ENCODE measurements around the gene ZBED2. TPM values are rescaled to one million over a fixed set of nuclear protein-coding genes. Genes with fewer than 3 reads are reported as not detected.

The ZBED2 gene
- total RNA-seq, 4 donors from 2014 or later: not detected

- no peak overlapping the region for H3K27ac ChIP-seq
- TF ChIP-seq CTCF (IDR thresholded peaks at IDR 0.05) (no peak), POLR2A (IDR thresholded peaks at IDR 0.05) (no peak)
- no peak for DNase-seq
- H3K36me3 ChIP-seq: no peaks in the 10 kb centered on the region
- no peaks in the 10 kb centered on the region for H3K9me3 ChIP-seq
- H3K4me3 ChIP-seq: no peak overlapping the region
- no peaks in the 10 kb centered on the region for H3K27me3 ChIP-seq
- peaks cover 0 to 15% (median 0%) of the 10 kb centered on the region in 4 donors for H3K4me1 ChIP-seq
Observed at GRCh38 chr3:111589303-111590142, 5.6 kb downstream of the ZBED2 start.

- H3K27ac ChIP-seq: no peak overlapping the region
- no peak for DNase-seq
- H3K36me3 ChIP-seq: no peaks in the 10 kb centered on the region
- peaks cover 0 to 15% (median 0%) of the 10 kb centered on the region in 4 donors for H3K4me1 ChIP-seq
- H3K4me3 ChIP-seq: no peak overlapping the region
- no peak for TF ChIP-seq POLR2A (IDR thresholded peaks at IDR 0.05)
- TF ChIP-seq CTCF (IDR thresholded peaks at IDR 0.05): no peak
- no peaks in the 10 kb centered on the region for H3K9me3 ChIP-seq
- H3K27me3 ChIP-seq: no peaks in the 10 kb centered on the region
Observed at GRCh38 chr3:111588527-111588926, 6.6 kb downstream of the ZBED2 start.

- Histone ChIP-seq H3K27me3 (no peaks in the 10 kb centered on the region), H3K9me3 (no peaks in the 10 kb centered on the region), H3K4me1 (peaks cover 0 to 15% (median 0%) of the 10 kb centered on the region in 4 donors), H3K4me3 (no peak overlapping the region), H3K36me3 (no peaks in the 10 kb centered on the region), H3K27ac (peak overlapping the region in 2 of 4 donors; percentile 67 to 70)
- DNase-seq: no peak
- TF ChIP-seq POLR2A (IDR thresholded peaks at IDR 0.05) (no peak), CTCF (IDR thresholded peaks at IDR 0.05) (no peak)
Observed at GRCh38 chr3:111585217-111585616, 9.9 kb downstream of the ZBED2 start.

- Histone ChIP-seq H3K27me3 (no peaks in the 10 kb centered on the region), H3K36me3 (no peaks in the 10 kb centered on the region), H3K4me3 (no peak overlapping the region), H3K27ac (peak overlapping the region in 2 of 4 donors; percentile 67 to 70), H3K4me1 (peaks cover 0 to 15% (median 0%) of the 10 kb centered on the region in 4 donors), H3K9me3 (no peaks in the 10 kb centered on the region)
- DNase-seq: no peak
- TF ChIP-seq POLR2A (IDR thresholded peaks at IDR 0.05): no peak
- no peak for TF ChIP-seq CTCF (IDR thresholded peaks at IDR 0.05)
Observed at GRCh38 chr3:111584744-111585143, 10.4 kb downstream of the ZBED2 start.

GRCh38 chr3:111582120-111582474 is 13.0 kb downstream of the ZBED2 start:
- Histone ChIP-seq H3K4me1 (peaks cover 0 to 13% (median 0%) of the 10 kb centered on the region in 4 donors), H3K36me3 (no peaks in the 10 kb centered on the region), H3K27ac (no peak overlapping the region), H3K27me3 (no peaks in the 10 kb centered on the region), H3K9me3 (no peaks in the 10 kb centered on the region), H3K4me3 (no peak overlapping the region)
- TF ChIP-seq POLR2A (IDR thresholded peaks at IDR 0.05): no peak
- TF ChIP-seq CTCF (IDR thresholded peaks at IDR 0.05): no peak
- no peak for DNase-seq
